MM.1S (cell line): ENCODE data around the gene INPP4B.

Experiments
- CTCF ChIP-seq: fragments of 300-600 bp; sonication (generic); IDR thresholded peaks from 2 replicates; pipeline ENCODE4 v1.5.1; 2016; ENCODE audit warnings: antibody characterized with exemption, low read length, mixed read lengths
- EZH2 ChIP-seq: fragments of 300-600 bp; sonication (generic); optimal IDR thresholded peaks from 2 replicates; pipeline ENCODE3; 2017; ENCODE audit warnings: low read depth, mild to moderate bottlenecking, antibody characterized with exemption, low read length, mixed read lengths

- no peak for TF ChIP-seq CTCF
- no peak for TF ChIP-seq EZH2
These were observed 580.2 kb downstream of the INPP4B start for GRCh38 chr4:142265946-142266345.
